HFFc6 (cell line): ENCODE results near the gene FBXL16. TPM values are rescaled to one million over a fixed set of nuclear protein-coding genes. Genes with fewer than 3 reads are reported as not detected.

ENCODE experiments used
- DNase-seq: peaks from one replicate; pipeline ENCODE4 v3.0.0-alpha.2; 2018
- H3K27ac Mint-ChIP-seq: 2 replicates; pipeline ENCODE4 v1.8.0; 2020; ENCODE audit warnings: mild to moderate bottlenecking, mixed read lengths
- H3K27me3 Mint-ChIP-seq: 2 replicates; pipeline ENCODE4 v1.8.0; 2021; ENCODE audit warnings: mild to moderate bottlenecking, moderate library complexity, mixed read lengths; ENCODE audit not compliant: insufficient read depth
- H3K36me3 Mint-ChIP-seq: 2 replicates; pipeline ENCODE4 v1.8.0; 2021; ENCODE audit warnings: low read depth, mixed read lengths
- H3K4me1 Mint-ChIP-seq: 2 replicates; pipeline ENCODE4 v1.8.0; 2020; ENCODE audit warnings: low read depth, mixed read lengths
- H3K4me3 Mint-ChIP-seq: 2 replicates; pipeline ENCODE4 v1.8.0; 2020; ENCODE audit warnings: mild to moderate bottlenecking, moderate library complexity, mixed read lengths
- H3K9me3 Mint-ChIP-seq: 2 replicates; pipeline ENCODE4 v1.8.0; 2020; ENCODE audit warnings: mild to moderate bottlenecking, mixed read lengths
- CTCF ChIP-seq: fragments of 200-600 bp; sonication (generic); IDR thresholded peaks from 2 replicates; pipeline ENCODE4 v1.5.0; 2021; ENCODE audit warnings: antibody characterized with exemption, mild to moderate bottlenecking
- total RNA-seq, 6 experiments: library from RNA; stranded (reverse); fragmentation: NEBNext Ultra II Directional; extraction: Animal tissue kit (Norgen Biotek cat#: 25700); gene quantifications; 2 replicates in 1 of 6; 3 replicates in 5 of 6; pipeline ENCODE4 v1.2.3, GENCODE V29; 2021

Gene FBXL16
- total RNA-seq, 6 experiments from 2014 or later = 0.05 TPM; not detected in 5

DNA sequence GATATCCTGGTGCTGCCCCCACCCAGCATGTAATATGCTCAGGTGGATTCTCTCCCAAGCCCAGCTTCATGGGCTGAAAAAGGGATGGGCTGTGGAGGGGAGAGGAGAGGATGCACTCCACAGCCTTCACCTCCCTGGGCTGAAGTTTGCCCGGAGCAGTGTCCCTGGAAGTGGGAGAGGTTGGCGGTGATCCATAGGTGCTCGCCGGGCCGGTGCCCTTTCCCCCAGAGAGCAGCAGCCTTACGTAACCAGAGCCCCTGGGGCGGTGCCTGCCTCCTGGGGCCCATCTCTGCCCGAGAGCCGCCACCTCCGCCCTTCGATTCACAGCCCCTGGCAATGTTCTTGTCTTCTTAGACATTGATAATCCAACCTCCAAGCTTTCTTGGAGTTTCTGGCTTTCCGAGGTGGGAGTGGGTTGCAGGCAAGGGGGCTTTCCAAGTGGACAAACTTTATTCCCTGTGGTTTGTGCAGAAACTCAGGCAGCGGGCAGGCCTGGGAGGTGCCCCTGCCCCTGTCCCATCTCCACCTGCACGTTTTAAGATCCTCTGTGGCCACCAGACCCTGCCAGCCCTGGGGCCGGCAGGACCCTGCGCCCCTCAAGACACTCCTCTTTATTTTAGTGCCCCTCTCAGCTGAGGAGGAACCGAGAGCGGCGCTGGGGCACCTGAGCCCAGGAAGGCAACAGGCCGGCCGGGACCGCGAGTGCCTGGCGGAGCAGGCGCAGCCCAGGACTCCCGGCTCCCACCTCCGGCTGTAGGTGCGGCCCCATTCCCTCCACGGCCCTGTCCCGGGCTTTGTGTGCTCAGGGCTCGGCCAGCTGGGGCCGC is 59.5 kb downstream of the FBXL16 start:
- Mint-ChIP-seq H3K27ac (no peak overlapping the region), H3K4me3 (no peak overlapping the region), H3K27me3 (peaks cover 3% of the 10 kb centered on the region), H3K36me3 (no peaks in the 10 kb centered on the region), H3K9me3 (no peaks in the 10 kb centered on the region), H3K4me1 (0 out of 2 replicates have a peak, but pooled peaks cover 5% of the 10 kb centered on the region)
- TF ChIP-seq CTCF = no peak
- DNase-seq = no peak

GRCh38 chr16:644556-644955 is 61.0 kb downstream of the FBXL16 start:
- TF ChIP-seq CTCF = no peak
- no peak overlapping the region for H3K4me3 Mint-ChIP-seq

GRCh38 chr16:643050-643368 is 62.6 kb downstream of the FBXL16 start:
- peak overlapping the region; percentile 82 for H3K4me3 Mint-ChIP-seq
- no peak for TF ChIP-seq CTCF
- no peaks in the 10 kb centered on the region for H3K4me1 Mint-ChIP-seq
- H3K36me3 Mint-ChIP-seq = no peaks in the 10 kb centered on the region
- no peaks in the 10 kb centered on the region for H3K9me3 Mint-ChIP-seq
- H3K27me3 Mint-ChIP-seq = peaks cover 4% of the 10 kb centered on the region; the same call in 1 of the 2 replicates
- DNase-seq = no peak
- no peak overlapping the region for H3K27ac Mint-ChIP-seq

More at GRCh38 chr16:644556-644955, 61.0 kb downstream of the FBXL16 start:
- Mint-ChIP-seq H3K4me1 (no peaks in the 10 kb centered on the region), H3K27me3 (peaks cover 3% of the 10 kb centered on the region), H3K36me3 (no peaks in the 10 kb centered on the region), H3K27ac (no peak overlapping the region; the same call in 1 of the 2 replicates), H3K9me3 (no peaks in the 10 kb centered on the region)
- no peak for DNase-seq

Other genes starting within 250 kb of the FBXL16 start
- 10 to 100 TPM; 35.3 to 41.4 (median 40.2) TPM for gene CAPN15, start 178.1 kb downstream of the FBXL16 start, total RNA-seq
- gene PRR35, start 145.4 kb downstream of the FBXL16 start, total RNA-seq = not detected
- under 1 TPM in 5 of 6 experiments, not detected in 1; 0.24 to 0.58 (median 0.28) TPM for gene NHLRC4, start 138.8 kb downstream of the FBXL16 start, total RNA-seq
- gene PIGQ, start 135.8 kb downstream of the FBXL16 start, total RNA-seq = 10 to 100 TPM; 30.4 to 39.5 (median 35.4) TPM
- gene RAB40C, start 115.7 kb downstream of the FBXL16 start, total RNA-seq = 10 to 100 TPM; 11.3 to 14.8 (median 12.2) TPM
- under 1 TPM in 2 of 6 experiments, not detected in 4; 0.02 to 0.14 TPM for gene WFIKKN1, start 74.8 kb downstream of the FBXL16 start, total RNA-seq
- 100 to 1,000 TPM in 5 of 6 experiments, 10 to 100 TPM in 1; 91.6 to 115 (median 105) TPM for gene METTL26, start 69.5 kb downstream of the FBXL16 start, total RNA-seq
- gene MCRIP2, start 64.0 kb downstream of the FBXL16 start, total RNA-seq = 10 to 100 TPM; 18.8 to 30.8 (median 24.2) TPM
- gene WDR90, start 56.4 kb downstream of the FBXL16 start, total RNA-seq = 10 to 100 TPM; 11.6 to 19.0 (median 17.7) TPM
- gene RHOT2, start 37.7 kb downstream of the FBXL16 start, total RNA-seq = 10 to 100 TPM; 73.9 to 93.4 (median 84.8) TPM
- gene RHBDL1, start 30.1 kb downstream of the FBXL16 start, total RNA-seq = 1 to 10 TPM; 1.4 to 2.3 (median 1.7) TPM
- gene STUB1, start 25.4 kb downstream of the FBXL16 start, total RNA-seq = 100 to 1,000 TPM; 128 to 161 (median 141) TPM
- 10 to 100 TPM in 2 of 6 experiments, 1 to 10 TPM in 4; 7.6 to 10.6 (median 9.3) TPM for gene JMJD8, start 21.5 kb downstream of the FBXL16 start, total RNA-seq
- gene WDR24, start 15.4 kb downstream of the FBXL16 start, total RNA-seq = 1 to 10 TPM; 8.1 to 9.9 (median 8.7) TPM
- 100 to 1,000 TPM in 1 of 6 experiments, 10 to 100 TPM in 5; 61.5 to 103 (median 70.4) TPM for gene METRN, start 9.3 kb upstream of the FBXL16 start, total RNA-seq
- gene ANTKMT, start 15.3 kb upstream of the FBXL16 start, total RNA-seq = 10 to 100 TPM; 50.1 to 57.7 (median 54.7) TPM
- gene CCDC78, start 20.6 kb upstream of the FBXL16 start, total RNA-seq = 1 to 10 TPM; 2.2 to 4.1 (median 3.4) TPM
- 10 to 100 TPM; 11.4 to 16.6 (median 14.1) TPM for gene HAGHL, start 21.3 kb upstream of the FBXL16 start, total RNA-seq
- gene CIAO3, start 35.2 kb upstream of the FBXL16 start, total RNA-seq = 10 to 100 TPM; 16.9 to 20.5 (median 18.0) TPM
- gene MSLN, start 54.9 kb upstream of the FBXL16 start, total RNA-seq = under 1 TPM; 0.17 to 0.61 (median 0.36) TPM
- gene RPUSD1, start 82.6 kb upstream of the FBXL16 start, total RNA-seq = 10 to 100 TPM; 23.8 to 32.8 (median 25.8) TPM
- 10 to 100 TPM; 15.2 to 31.7 (median 26.0) TPM for gene CHTF18, start 82.8 kb upstream of the FBXL16 start, total RNA-seq
- gene GNG13, start 94.9 kb upstream of the FBXL16 start, total RNA-seq = not detected